Activated CD4-positive, alpha-beta T cell treated with anti-CD3 and anti-CD28 coated beads, Interleukin-2, amount 50 U/mL, for 24 hours (primary cell): ENCODE results near the gene MCOLN2.
"Not testable (repeated sequence)": the region's sequence is repeated elsewhere in the genome, so short reads cannot be mapped to it uniquely, and the experiment has no call there.

Experiments used
- DNase-seq, 2 donors: peaks; one replicate each; pipeline ENCODE4 v3.0.0-alpha.2; 2020; ENCODE audit warnings: low read depth in 1 of 2, low spot score in 1 of 2

MCOLN2 gene

GRCh38 chr1:84907095-84907827 lies 89.7 kb downstream of the MCOLN2 start:
- DNase-seq = no peak

GRCh38 chr1:84902727-84903126 lies 94.2 kb downstream of the MCOLN2 start:
- not testable (repeated sequence) for DNase-seq

GRCh38 chr1:84899969-84900368 lies 96.9 kb downstream of the MCOLN2 start:
- DNase-seq = no peak

GRCh38 chr1:84896279-84896678 lies 100.6 kb downstream of the MCOLN2 start:
- DNase-seq = no peak

- no peak for DNase-seq
Measured at GRCh38 chr1:84892705-84893618, 104.0 kb downstream of the MCOLN2 start, which contains the start of gene LPAR3. Gene LPAR3 (minus strand): TSS chr1:84893206. CDS start chr1:84866120, 27,086 bp downstream.

GRCh38 chr1:84890566-84890965 lies 106.3 kb downstream of the MCOLN2 start:
- DNase-seq = no peak

- DNase-seq = no peak
Measured at GRCh38 chr1:84889437-84889836, 107.5 kb downstream of the MCOLN2 start.

- DNase-seq = no peak
Measured at GRCh38 chr1:84888753-84889152, 108.2 kb downstream of the MCOLN2 start.

GRCh38 chr1:84887261-84887934 lies 109.5 kb downstream of the MCOLN2 start:
- DNase-seq = no peak

- no peak for DNase-seq
Measured at GRCh38 chr1:84885469-84885868, 111.4 kb downstream of the MCOLN2 start.

- DNase-seq = no peak
Measured at GRCh38 chr1:84884671-84885389, 112.1 kb downstream of the MCOLN2 start.

GRCh38 chr1:84883286-84883685 lies 113.6 kb downstream of the MCOLN2 start:
- no peak for DNase-seq

- DNase-seq = no peak
Measured at GRCh38 chr1:84877592-84877991, 119.3 kb downstream of the MCOLN2 start.

- no peak for DNase-seq
Measured at GRCh38 chr1:84876353-84876752, 120.6 kb downstream of the MCOLN2 start.
